Natural killer cell (primary cell): ENCODE results near the gene RFX8. TPM values are rescaled to one million over a fixed set of nuclear protein-coding genes. Genes with fewer than 3 reads are reported as not detected.

Experiments
- ATAC-seq, 3 donors: fragments of 150-1000 bp in 2 of 3; fragments of 200-7000 bp in 1 of 3; cut with Tn5 transposase; 1 replicate in 1 of 3; 2 replicates in 2 of 3; pipeline ENCODE4 v1.10.0; 2021; ENCODE audit warnings: mild to moderate bottlenecking in 2 of 3, moderate library complexity in 2 of 3
- DNase-seq, 2 donors: peaks; one replicate each; pipeline versions ENCODE4 v3.0.0 to v3.0.0-alpha.2; 2013 to 2021; ENCODE audit warnings: mixed read lengths in 1 of 2
- H3K27ac ChIP-seq: one replicate; pipeline ENCODE4 v1.5.1; 2013; ENCODE audit warnings: mild to moderate bottlenecking, low read length
- H3K27me3 ChIP-seq: one replicate; pipeline ENCODE4 v1.6.1; 2013; ENCODE audit warnings: low read length; ENCODE audit not compliant: control insufficient read depth, insufficient read depth
- H3K36me3 ChIP-seq: one replicate; pipeline ENCODE4 v1.6.1; 2013; ENCODE audit warnings: low read length; ENCODE audit not compliant: control insufficient read depth, insufficient read depth
- H3K4me1 ChIP-seq: one replicate; pipeline ENCODE4 v1.6.1; 2013; ENCODE audit warnings: low read length; ENCODE audit not compliant: control insufficient read depth, insufficient read depth
- H3K4me3 ChIP-seq: one replicate; pipeline ENCODE4 v1.5.1; 2013; ENCODE audit warnings: low read length
- H3K9me3 ChIP-seq: one replicate; pipeline ENCODE4 v1.6.1; 2013; ENCODE audit warnings: low read length; ENCODE audit not compliant: control insufficient read depth, insufficient read depth
- H3K27ac Mint-ChIP-seq, 2 donors: one replicate each; pipeline ENCODE4 v1.8.0; 2022; ENCODE audit warnings: mild to moderate bottlenecking in 2 of 2, mixed read lengths in 2 of 2, moderate library complexity in 1 of 2
- H3K27me3 Mint-ChIP-seq, 2 donors: one replicate each; pipeline ENCODE4 v1.8.0; 2022; ENCODE audit warnings: low read depth in 2 of 2, mixed read lengths in 2 of 2
- H3K36me3 Mint-ChIP-seq: one replicate; pipeline ENCODE4 v1.8.0; 2022; ENCODE audit warnings: mixed read lengths
- H3K4me1 Mint-ChIP-seq, 2 donors: one replicate each; pipeline ENCODE4 v1.8.0; 2022; ENCODE audit warnings: mixed read lengths in 2 of 2
- H3K4me3 Mint-ChIP-seq: one replicate; pipeline ENCODE4 v1.8.0; 2022; ENCODE audit warnings: mild to moderate bottlenecking, moderate library complexity, mixed read lengths
- H3K9me3 Mint-ChIP-seq, 2 donors: one replicate each; pipeline ENCODE4 v1.8.0; 2022; ENCODE audit warnings: mixed read lengths in 2 of 2
- WGBS: methylation state at CpG from one replicate; pipeline ENCODE4 v1.1.7; 2013; ENCODE audit warnings: missing lambda C conversion rate; ENCODE audit not compliant: insufficient coverage; 5-methylcytosine and 5-hydroxymethylcytosine counted together
- intact Hi-C: fragments of 100-400 bp; cut with micrococcal nuclease; formaldehyde crosslinking; loops from one replicate; pipeline ENCODE4 v1.14.2; 2022
- total RNA-seq, 4 donors: library from RNA; stranded (reverse); fragments of 120-200 nt in 1 of 4; gene quantifications; one replicate each; pipeline versions ENCODE4 v1.2.3 to v1.2.4, GENCODE V29; 2013 to 2022
- TF ChIP-seq, protein P1 (sequence below): fragments of 200-600 bp; IDR thresholded peaks from one replicate; pipeline ENCODE4 v1.8.0; 2022; ENCODE audit warnings: antibody characterized with exemption

Gene RFX8
- total RNA-seq, 3 donors from 2014 or later (not counting 1 experiment from before 2014, with no cell fraction given), result 0.68 TPM; not detected in 2

DNA sequence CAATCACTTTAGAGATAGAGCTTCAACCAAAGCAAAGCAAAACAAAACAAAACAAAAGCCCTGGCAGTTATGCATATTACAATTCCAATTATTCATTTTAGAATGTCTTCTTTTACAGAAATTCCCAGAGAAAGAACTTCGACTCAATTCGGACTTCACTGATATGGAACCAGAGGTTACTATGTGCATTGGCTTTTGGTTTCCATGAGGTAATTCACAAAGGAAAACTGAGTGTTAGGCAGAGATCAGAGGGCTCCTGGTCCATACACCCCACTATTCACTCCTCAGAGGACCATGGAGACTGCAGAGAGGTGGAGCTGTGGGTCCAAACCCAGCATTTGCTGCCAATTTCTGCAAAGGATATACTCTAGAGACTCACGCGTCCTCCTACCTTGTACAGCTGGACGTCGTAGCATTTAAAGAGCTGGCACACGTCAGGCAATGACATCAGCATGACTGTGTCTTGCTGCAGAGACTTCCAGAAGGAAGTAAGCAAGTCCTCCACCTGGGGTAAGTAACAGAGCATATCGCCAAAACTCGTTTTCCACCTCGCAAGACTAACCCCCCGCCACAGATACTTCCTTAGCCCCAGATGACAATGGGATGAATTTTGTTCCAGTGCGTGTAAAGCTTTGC lies 56.3 kb downstream of the RFX8 start:
- intact Hi-C loops, result loop anchor here (1.0 kb wide), 1 partner anchor 414 kb away; no protein-coding TSS in a partner anchor
- H3K27ac Mint-ChIP-seq, result no peak overlapping the region
- peak in 1 of 2 donors; percentile 10 for DNase-seq

DNA sequence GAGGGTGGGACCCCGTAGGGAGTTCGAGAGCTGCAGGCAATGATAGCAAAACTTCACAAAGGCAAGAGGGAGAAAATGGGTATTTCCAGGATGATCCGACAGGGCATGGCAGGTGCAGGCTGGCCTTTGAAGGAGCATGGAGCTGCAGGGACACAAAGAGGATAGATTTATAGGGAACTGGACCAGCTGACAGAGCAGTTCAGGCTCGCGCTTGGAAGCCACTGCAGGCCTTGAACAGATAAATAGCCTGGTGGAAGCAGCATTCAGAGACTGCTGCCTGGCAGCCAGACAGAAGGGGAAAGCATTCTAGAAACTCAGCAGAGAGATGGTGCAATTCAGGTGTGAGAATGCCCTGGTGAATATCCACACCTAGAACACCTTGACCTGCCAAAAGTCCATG lies 58.3 kb downstream of the RFX8 start:
- peaks cover 4% of the 10 kb centered on the region for H3K9me3 ChIP-seq
- H3K4me3 ChIP-seq, result no peak overlapping the region
- H3K27me3 ChIP-seq, result no peaks in the 10 kb centered on the region
- intact Hi-C loops, result no loop called here
- no peak overlapping the region for H3K4me3 Mint-ChIP-seq
- WGBS, result 91% methylated on average over 5 of the region's 5 CpGs
- peaks cover 0 to 16% of the 10 kb centered on the region in 2 donors for H3K27me3 Mint-ChIP-seq
- H3K4me1 Mint-ChIP-seq, result no peaks in the 10 kb centered on the region
- no peaks in the 10 kb centered on the region for H3K4me1 ChIP-seq
- no peak overlapping the region for H3K27ac Mint-ChIP-seq
- no peak for DNase-seq
- H3K36me3 ChIP-seq, result no peaks in the 10 kb centered on the region
- TF ChIP-seq, protein P1, sequence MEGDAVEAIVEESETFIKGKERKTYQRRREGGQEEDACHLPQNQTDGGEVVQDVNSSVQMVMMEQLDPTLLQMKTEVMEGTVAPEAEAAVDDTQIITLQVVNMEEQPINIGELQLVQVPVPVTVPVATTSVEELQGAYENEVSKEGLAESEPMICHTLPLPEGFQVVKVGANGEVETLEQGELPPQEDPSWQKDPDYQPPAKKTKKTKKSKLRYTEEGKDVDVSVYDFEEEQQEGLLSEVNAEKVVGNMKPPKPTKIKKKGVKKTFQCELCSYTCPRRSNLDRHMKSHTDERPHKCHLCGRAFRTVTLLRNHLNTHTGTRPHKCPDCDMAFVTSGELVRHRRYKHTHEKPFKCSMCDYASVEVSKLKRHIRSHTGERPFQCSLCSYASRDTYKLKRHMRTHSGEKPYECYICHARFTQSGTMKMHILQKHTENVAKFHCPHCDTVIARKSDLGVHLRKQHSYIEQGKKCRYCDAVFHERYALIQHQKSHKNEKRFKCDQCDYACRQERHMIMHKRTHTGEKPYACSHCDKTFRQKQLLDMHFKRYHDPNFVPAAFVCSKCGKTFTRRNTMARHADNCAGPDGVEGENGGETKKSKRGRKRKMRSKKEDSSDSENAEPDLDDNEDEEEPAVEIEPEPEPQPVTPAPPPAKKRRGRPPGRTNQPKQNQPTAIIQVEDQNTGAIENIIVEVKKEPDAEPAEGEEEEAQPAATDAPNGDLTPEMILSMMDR, result no peak
- no peaks in the 10 kb centered on the region for H3K9me3 Mint-ChIP-seq
- H3K27ac ChIP-seq, result no peak overlapping the region
- no peaks in the 10 kb centered on the region for H3K36me3 Mint-ChIP-seq
- ATAC-seq, result no peak

More for the DNA sequence above, 56.3 kb downstream of the RFX8 start:
- TF ChIP-seq, protein P1, result no peak
- no peaks in the 10 kb centered on the region for H3K4me1 ChIP-seq
- no peaks in the 10 kb centered on the region for H3K36me3 ChIP-seq
- no peaks in the 10 kb centered on the region for H3K9me3 Mint-ChIP-seq
- no peak overlapping the region for H3K4me3 Mint-ChIP-seq
- H3K4me3 ChIP-seq, result no peak overlapping the region
- H3K9me3 ChIP-seq, result peaks cover 4% of the 10 kb centered on the region
- H3K27ac ChIP-seq, result no peak overlapping the region
- H3K36me3 Mint-ChIP-seq, result no peaks in the 10 kb centered on the region
- no peak for ATAC-seq
- H3K27me3 Mint-ChIP-seq, result peaks cover 0 to 6% of the 10 kb centered on the region in 2 donors
- H3K27me3 ChIP-seq, result no peaks in the 10 kb centered on the region
- no peaks in the 10 kb centered on the region for H3K4me1 Mint-ChIP-seq
- WGBS, result 90% methylated on average over 11 of the region's 12 CpGs

DNA sequence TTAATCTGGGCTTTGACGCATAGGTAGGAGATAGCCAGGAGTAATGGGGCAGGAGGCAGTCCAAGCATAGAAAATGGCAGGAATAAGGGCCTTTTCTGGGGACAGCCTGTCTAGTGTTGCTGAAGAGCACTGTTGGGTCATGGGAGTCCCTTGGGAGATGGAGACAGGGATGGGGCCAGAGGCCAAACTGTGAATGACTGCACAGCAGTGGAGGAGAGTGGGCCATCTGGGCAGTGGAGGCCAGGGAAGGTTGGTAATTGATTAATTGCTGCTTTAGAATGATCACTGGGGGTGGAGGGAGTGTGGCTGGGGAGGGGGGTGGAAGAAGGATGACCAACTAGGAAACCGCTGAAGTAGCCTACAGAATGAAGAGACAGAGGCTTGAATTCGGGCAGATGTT lies 59.0 kb downstream of the RFX8 start:
- no peak for ATAC-seq

More for the DNA sequence above, 59.0 kb downstream of the RFX8 start:
- no peaks in the 10 kb centered on the region for H3K27me3 ChIP-seq
- H3K36me3 ChIP-seq, result no peaks in the 10 kb centered on the region
- H3K27ac Mint-ChIP-seq, result no peak overlapping the region
- peaks cover 2 to 16% of the 10 kb centered on the region in 2 donors for H3K27me3 Mint-ChIP-seq
- 87% methylated on average over 3 of the region's 3 CpGs for WGBS
- no peaks in the 10 kb centered on the region for H3K9me3 Mint-ChIP-seq
- no peak overlapping the region for H3K4me3 ChIP-seq
- H3K4me1 Mint-ChIP-seq, result no peaks in the 10 kb centered on the region
- no peak overlapping the region for H3K4me3 Mint-ChIP-seq
- H3K9me3 ChIP-seq, result peaks cover 4% of the 10 kb centered on the region
- no peak overlapping the region for H3K27ac ChIP-seq
- no peak for DNase-seq
- TF ChIP-seq, protein P1, result no peak
- H3K36me3 Mint-ChIP-seq, result no peaks in the 10 kb centered on the region
- intact Hi-C loops, result no loop called here
- no peaks in the 10 kb centered on the region for H3K4me1 ChIP-seq
